Jurkat, Clone E6-1 (cell line): ENCODE data around the gene IFIT3. TPM values are rescaled to one million over a fixed set of nuclear protein-coding genes. Genes with fewer than 3 reads are reported as not detected.
A peak's percentile ranks its signal among the peaks of the same experiment; 100 is the strongest.
"Not testable (repeated sequence)": the region's sequence is repeated elsewhere in the genome, so short reads cannot be mapped to it uniquely, and the experiment has no call there.

Experiments
- DNase-seq: peaks from one replicate; pipeline ENCODE4 v3.0.0-alpha.2; 2011; ENCODE audit warnings: low read depth, low spot score
- H3K4me3 ChIP-seq: 2 replicates; pipeline ENCODE4 v1.5.1; 2011; ENCODE audit warnings: mild to moderate bottlenecking, low read length, control low read depth, moderate library complexity
- polyA plus RNA-seq: library from polyadenylated mRNA; unstranded; fragments of >200 nt; gene quantifications from one replicate; pipeline ENCODE4 v1.2.1, GENCODE V29; 2012; ENCODE audit warnings: missing spikeins; ENCODE audit not compliant: insufficient read length, insufficient read depth

Gene IFIT3
- polyA plus RNA-seq, result not detected

GRCh38 chr10:89327803-89328441 lies at the start of gene IFIT3:
IFIT3 (plus strand) TSS chr10:89327997; CDS start chr10:89328074, 77 bp downstream.
- H3K4me3 ChIP-seq, result peak within 1 kb of the TSS; percentile 44
- peak; percentile 37 for DNase-seq

- H3K4me3 ChIP-seq, result no peak overlapping the region
- DNase-seq, result no peak
Observed at GRCh38 chr10:89278034-89278535, 49.7 kb upstream of the IFIT3 start.

DNA sequence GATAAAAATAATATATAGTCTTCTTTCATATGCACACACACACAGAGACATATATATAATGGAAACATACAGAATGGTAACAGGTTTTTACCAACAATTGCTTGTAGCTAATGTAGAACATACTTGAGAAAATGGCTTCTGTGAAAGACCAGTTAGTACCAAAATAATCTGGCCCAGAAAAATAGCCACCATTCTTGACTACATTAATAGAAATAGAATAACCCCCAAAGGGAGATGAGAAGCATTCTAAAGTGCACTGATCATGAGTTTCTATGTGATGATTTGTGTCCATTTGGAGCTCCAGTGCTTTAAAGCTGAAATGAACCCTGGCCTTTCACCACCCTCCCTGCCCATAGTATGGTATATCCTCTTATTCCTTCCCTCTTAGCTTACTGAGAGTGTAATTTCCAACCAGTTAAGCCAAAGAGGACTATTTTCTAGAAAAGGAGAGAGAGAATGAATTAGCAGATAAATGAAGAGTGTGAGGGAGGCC lies 48.9 kb upstream of the IFIT3 start:
- DNase-seq, result no peak
- no peak overlapping the region for H3K4me3 ChIP-seq

GRCh38 chr10:89279421-89279869 lies 48.4 kb upstream of the IFIT3 start:
- DNase-seq, result no peak

DNA sequence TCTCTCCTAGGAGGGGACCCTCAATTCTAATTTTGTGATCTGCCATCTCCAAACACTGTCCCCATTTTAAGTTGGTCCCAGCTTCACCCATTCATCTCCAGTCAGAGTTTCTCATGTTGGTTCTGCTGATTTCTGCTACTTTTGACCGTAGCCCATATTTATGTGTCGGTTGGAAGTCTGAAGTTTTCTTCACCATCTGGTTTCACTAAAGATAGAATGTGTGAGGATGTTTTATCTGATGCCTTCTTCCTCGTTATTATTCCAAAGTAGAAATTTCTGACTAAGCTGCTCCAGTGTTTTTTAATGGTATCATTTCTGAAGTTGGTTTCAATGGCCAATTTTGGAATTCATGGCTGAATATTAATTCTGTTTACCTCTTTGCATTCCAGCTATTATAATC lies 47.3 kb upstream of the IFIT3 start:
- no peak for DNase-seq
- H3K4me3 ChIP-seq, result no peak overlapping the region

More at GRCh38 chr10:89279421-89279869, 48.4 kb upstream of the IFIT3 start:
- no peak overlapping the region for H3K4me3 ChIP-seq

DNA sequence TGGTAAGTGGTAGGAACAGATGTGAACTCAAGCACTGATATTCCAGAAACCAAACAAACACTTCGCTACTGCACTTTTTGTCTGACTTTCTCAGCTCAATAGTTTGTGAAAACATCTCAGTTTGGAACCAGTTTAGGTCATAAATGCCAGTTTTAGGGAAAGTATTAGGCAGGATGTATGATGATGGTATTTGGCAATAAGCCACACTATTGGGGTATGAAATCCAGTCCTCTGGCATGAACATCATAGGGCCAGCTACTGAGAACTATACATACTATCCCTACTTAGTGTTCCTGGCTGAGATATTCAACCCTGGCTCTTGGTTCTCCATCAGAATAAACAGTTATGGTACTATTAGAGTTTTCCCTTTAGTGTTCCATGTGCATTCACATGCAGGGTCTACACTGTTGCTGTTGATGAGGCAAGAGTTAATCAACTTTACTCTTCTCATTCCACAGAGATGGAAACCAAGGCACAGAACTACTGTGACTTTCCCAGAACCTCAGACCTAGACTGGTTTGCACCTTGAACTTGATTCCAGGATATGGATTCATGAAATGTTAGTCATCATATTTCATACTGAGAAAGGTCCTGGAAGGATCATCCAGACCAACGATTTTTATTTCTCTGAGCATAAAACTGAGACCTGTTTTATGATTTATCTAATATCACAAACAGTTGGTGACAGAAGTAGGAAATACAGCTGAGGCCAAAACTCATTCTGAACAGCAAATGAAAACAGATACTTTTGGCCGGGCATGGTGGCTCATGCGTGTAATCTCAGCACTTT lies 46.0 kb upstream of the IFIT3 start:
- DNase-seq, result no peak

DNA sequence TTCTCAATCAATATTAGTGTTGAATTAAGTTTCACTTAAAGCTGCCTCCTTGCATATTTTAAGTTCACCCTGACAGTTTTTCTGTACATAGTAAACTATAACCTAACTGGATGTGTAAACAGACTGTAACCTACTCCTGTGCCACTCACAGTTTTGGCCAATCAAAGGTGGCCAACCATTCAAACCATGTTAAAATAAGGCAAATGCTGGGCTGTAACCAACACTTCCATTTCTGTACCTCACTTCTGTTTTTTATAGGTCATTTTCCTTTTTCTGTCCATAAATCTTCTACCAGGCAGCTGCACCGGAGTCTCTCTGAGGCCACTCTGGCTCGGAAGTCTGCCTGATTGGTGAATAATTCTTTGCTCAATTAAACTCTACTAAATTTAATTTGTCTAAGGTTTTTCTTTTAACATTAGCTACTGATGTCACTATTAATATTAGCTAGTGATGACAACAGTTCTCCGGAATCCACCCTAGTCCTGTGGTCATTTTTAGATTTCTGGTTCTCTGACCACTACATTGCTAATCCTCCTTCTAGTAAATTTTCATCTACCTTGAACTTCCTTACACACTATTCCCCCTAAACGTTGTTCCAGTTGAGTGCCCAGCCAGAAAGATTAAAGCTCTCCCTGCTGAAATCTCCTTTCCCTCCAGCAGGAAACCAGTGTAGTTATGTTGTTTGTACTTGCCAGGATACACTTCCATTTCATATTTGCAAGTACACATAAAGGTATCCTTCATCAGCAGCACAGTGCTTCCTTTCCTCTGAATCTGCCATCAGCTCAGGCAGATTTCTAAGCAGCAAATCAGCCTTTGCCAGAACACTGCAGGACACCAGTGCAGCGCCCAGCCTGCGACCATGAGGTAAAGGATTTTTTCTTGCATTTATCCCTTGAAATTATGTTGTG lies 44.5 kb upstream of the IFIT3 start:
- DNase-seq, result no peak
- no peak overlapping the region for H3K4me3 ChIP-seq

More for the DNA sequence above, 46.0 kb upstream of the IFIT3 start:
- H3K4me3 ChIP-seq, result no peak overlapping the region

- DNase-seq, result no peak
- H3K4me3 ChIP-seq, result no peak overlapping the region
Observed at GRCh38 chr10:89283936-89284475, 43.8 kb upstream of the IFIT3 start.

DNA sequence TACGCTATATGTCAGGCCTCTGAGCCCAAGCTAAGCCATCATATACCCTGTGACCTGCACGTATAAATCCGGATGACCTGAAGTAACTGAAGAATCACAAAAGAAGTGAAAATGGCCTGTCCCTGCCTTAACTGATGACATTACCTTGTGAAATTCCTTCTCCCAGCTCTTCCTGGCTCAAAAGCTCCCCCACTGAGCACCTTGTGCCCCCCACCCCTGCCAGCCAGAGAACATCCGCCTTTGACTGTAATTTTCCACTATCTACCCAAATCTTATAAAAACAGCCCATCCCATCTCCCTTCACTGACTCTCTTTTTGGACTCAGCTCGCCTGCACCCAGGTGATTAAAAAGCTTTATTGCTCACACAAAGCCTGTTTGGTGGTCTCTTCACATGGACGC lies 43.1 kb upstream of the IFIT3 start:
- not testable (repeated sequence) for DNase-seq, H3K4me3 ChIP-seq

DNA sequence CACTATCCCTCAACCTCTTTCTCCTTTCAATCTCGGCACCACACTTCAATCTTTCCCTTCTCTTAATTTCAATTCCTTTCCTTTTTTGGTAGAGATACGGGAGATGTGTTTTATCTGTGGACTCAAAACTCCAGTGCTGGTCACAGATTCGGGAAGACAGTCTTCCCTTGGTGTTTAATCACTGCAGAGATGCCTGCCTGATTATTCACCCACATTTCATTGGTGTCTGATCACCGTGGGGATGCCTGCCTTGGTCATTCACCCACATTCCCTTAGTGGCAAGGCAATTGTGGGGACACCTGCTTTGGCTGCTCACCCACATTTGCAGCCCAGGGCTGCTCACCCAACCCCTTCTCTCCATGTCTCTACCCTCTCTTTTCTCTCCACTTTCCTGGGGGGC lies 42.5 kb upstream of the IFIT3 start:
- not testable (repeated sequence) for H3K4me3 ChIP-seq

DNA sequence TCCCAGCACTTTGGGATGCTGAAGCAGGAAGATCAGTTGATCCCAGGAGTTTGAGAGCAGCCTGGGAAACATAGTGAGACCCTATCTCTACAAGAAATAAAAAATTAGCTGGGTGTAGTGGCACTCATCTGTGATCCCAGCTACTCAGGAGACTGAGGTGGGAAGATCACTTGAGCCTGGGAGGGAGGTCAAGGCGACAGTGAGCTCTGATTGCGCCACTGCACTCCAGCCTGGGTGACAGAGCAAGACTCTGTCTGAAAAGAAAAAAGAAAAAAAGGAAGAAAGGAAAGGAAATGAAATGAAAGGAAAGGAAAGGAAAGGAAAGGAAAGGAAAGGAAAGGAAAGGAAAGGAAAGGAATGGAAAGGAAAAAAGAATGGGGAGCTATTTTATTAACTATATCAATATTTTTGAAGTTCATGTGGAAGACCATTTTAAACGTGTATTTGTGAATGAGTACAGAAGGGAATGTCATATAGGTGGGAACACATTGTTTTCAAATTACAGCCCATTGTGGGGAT lies 33.0 kb upstream of the IFIT3 start:
- DNase-seq, result no peak
- no peak overlapping the region for H3K4me3 ChIP-seq

More for the DNA sequence above, 42.5 kb upstream of the IFIT3 start:
- not testable (repeated sequence) for DNase-seq

- no peak overlapping the region for H3K4me3 ChIP-seq
- no peak for DNase-seq
Observed at GRCh38 chr10:89295597-89295996, 32.2 kb upstream of the IFIT3 start.

- DNase-seq, result no peak
- no peak overlapping the region for H3K4me3 ChIP-seq
Observed at GRCh38 chr10:89296220-89296648, 31.6 kb upstream of the IFIT3 start.

DNA sequence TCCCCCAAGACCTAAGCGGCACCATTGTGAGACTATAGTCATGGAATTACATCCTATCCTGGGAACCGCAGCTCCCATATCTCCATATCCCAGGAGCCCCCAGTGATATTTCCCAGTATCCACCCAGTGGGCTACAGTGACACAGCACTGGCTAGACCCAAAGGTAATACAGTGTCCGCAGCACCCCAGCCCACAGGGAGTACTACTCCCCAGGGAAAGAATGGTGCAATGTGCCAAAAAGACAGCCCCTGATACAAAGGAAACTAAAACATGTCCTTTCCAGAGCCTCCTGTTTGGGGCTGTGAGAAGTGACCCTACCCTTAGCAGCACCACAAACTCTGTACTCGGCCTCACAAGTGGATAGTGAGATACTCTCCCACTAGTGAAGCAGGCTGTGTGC lies 30.4 kb upstream of the IFIT3 start:
- DNase-seq, result no peak
- H3K4me3 ChIP-seq, result no peak overlapping the region

DNA sequence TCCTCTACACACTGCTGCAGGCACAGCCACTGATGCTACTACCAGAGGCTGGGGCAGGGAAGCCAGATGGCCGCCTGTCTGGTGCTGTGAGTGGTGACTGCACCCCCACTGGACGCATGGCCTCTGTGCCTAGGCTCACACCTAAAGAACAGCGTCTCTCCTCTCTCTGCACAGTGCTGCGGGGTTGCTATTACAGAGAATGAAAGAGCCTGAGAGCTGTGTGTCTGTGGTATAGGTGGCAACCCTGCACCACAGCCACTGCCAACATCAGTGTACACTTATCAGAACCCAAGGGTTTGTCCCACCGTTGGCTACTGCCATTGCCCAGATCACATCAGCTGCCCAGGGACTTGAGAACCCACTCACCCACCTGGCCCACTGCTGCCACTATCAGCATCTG lies 30.0 kb upstream of the IFIT3 start:
- no peak for DNase-seq
- no peak overlapping the region for H3K4me3 ChIP-seq

DNA sequence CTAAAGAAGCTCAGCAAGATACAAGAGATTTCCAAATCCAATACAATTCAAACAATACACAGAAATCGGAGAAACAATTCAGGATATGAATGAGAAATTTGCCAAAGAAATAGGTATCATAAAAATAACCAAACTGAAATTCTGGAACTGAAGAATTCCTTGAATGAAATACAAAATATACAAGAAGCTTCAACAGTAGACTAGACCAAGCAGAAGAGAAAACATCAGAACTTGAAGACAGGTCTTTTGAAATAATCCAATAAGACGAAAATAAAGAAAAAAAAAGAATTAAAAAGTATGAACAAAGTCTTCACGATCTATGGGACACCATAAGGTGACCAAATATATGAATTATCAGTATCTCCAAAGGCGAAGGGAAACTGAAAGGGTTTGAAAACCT lies 28.8 kb upstream of the IFIT3 start:
- DNase-seq, result no peak
- no peak overlapping the region for H3K4me3 ChIP-seq

GRCh38 chr10:89301232-89301631 lies 26.6 kb upstream of the IFIT3 start:
- DNase-seq, result peak; percentile 19

GRCh38 chr10:89301721-89302445 lies 25.9 kb upstream of the IFIT3 start, which contains the start of gene IFIT2:
IFIT2 (plus strand) TSS chr10:89302046; CDS start chr10:89302124, 78 bp downstream.
- peak; percentile 54 for DNase-seq
- peak within 1 kb of the TSS; percentile 51 for H3K4me3 ChIP-seq

More at GRCh38 chr10:89301232-89301631, 26.6 kb upstream of the IFIT3 start:
- H3K4me3 ChIP-seq, result peak overlapping the region; percentile 51
